HG03460 (cell line): ENCODE data around the gene MEIOC.
"Not testable (repeated sequence)": the region's sequence is repeated elsewhere in the genome, so short reads cannot be mapped to it uniquely, and the experiment has no call there.

ENCODE experiments used
- ATAC-seq: cut with Tn5 transposase; IDR thresholded peaks from one replicate; pipeline ENCODE4 v1.9.1; 2021; ENCODE audit not compliant: unreplicated experiment

MEIOC gene

GRCh38 chr17:44655983-44656710, at the start of gene MEIOC:
TSS of gene MEIOC (plus strand) at chr17:44656468. CDS start at chr17:44656614, 146 bp downstream.
- ATAC-seq, result no peak

- no peak for ATAC-seq
These were observed 49.6 kb upstream of the MEIOC start for GRCh38 chr17:44606658-44607057.

- ATAC-seq, result no peak
These were observed 48.2 kb upstream of the MEIOC start for GRCh38 chr17:44607836-44608690.

GRCh38 chr17:44608727-44609435, 47.4 kb upstream of the MEIOC start:
- ATAC-seq, result no peak

- no peak for ATAC-seq
These were observed 45.9 kb upstream of the MEIOC start for GRCh38 chr17:44610331-44610730.

GRCh38 chr17:44610871-44611270, 45.4 kb upstream of the MEIOC start:
- ATAC-seq, result no peak

- no peak for ATAC-seq
These were observed 41.4 kb upstream of the MEIOC start for GRCh38 chr17:44614862-44615261.

GRCh38 chr17:44618652-44619051, 37.6 kb upstream of the MEIOC start:
- ATAC-seq, result not testable (repeated sequence)

GRCh38 chr17:44623070-44623725, 33.1 kb upstream of the MEIOC start:
- ATAC-seq, result no peak

- no peak for ATAC-seq
These were observed 28.6 kb upstream of the MEIOC start for GRCh38 chr17:44627513-44628242.

GRCh38 chr17:44628243-44629188, 27.8 kb upstream of the MEIOC start:
- ATAC-seq, result no peak

GRCh38 chr17:44629314-44629713, 27.0 kb upstream of the MEIOC start:
- no peak for ATAC-seq

- no peak for ATAC-seq
These were observed 25.6 kb upstream of the MEIOC start for GRCh38 chr17:44630703-44631102.

GRCh38 chr17:44633998-44634397, 22.3 kb upstream of the MEIOC start:
- ATAC-seq, result no peak

GRCh38 chr17:44634401-44634800, 21.9 kb upstream of the MEIOC start:
- ATAC-seq, result not testable (repeated sequence)

GRCh38 chr17:44636562-44636961, 19.7 kb upstream of the MEIOC start:
- no peak for ATAC-seq

- ATAC-seq, result no peak
These were observed 19.2 kb upstream of the MEIOC start for GRCh38 chr17:44637066-44637465.

GRCh38 chr17:44642834-44643233, 13.4 kb upstream of the MEIOC start:
- no peak for ATAC-seq

- no peak for ATAC-seq
These were observed 10.9 kb upstream of the MEIOC start for GRCh38 chr17:44645341-44645740.
